HCT116 (cell line): ENCODE data around the gene KCNQ4. TPM values are rescaled to one million over a fixed set of nuclear protein-coding genes. Genes with fewer than 3 reads are reported as not detected.

Source experiments
- ATAC-seq: fragments of 200-7000 bp; cut with Tn5 transposase; 2 replicates; pipeline ENCODE4 v1.9.1; 2020; ENCODE audit warnings: mild to moderate bottlenecking, moderate library complexity
- BruUV-seq: library from RNA; stranded (reverse); fragments of 400-500 nt; replicated peaks from 2 replicates; lab custom pipeline; 2021; lab: Mats Ljungman, UMichigan
- CTCF ChIA-PET: fragments of 300-600 bp; sonication (Branson Sonifier 250); formaldehyde crosslinking; loops from one replicate; lab custom pipeline; 2021; ENCODE audit warnings: antibody characterized with exemption; lab: Charles Lee
- POLR2A ChIA-PET: fragments of 300-600, 350-600 bp; sonication (Branson Sonifier 250); formaldehyde crosslinking; loops from one replicate; lab custom pipeline; 2021; ENCODE audit warnings: antibody characterized with exemption; lab: Charles Lee
- RAD21 ChIA-PET, 2 experiments: fragments of 300-600 bp; sonication (Branson Sonifier 250); formaldehyde crosslinking; loops; one replicate each; lab custom pipeline; 2023; ENCODE audit warnings: low total read pairs in 2 of 2; ENCODE audit not compliant: uncharacterized antibody in 2 of 2, unreplicated experiment in 2 of 2, low non-redundant PET in 1 of 2; lab: Charles Lee
- DNase-seq: peaks from one replicate; pipeline ENCODE4 v3.0.0-alpha.2; 2010; ENCODE audit warnings: low read depth, low spot score
- H2AFZ ChIP-seq: fragments of 200-600 bp; shearing (Covaris generic), sonication (generic); 2 replicates; pipeline ENCODE4 v1.6.1; 2017; ENCODE audit warnings: low read depth, mixed run types, mixed read lengths, antibody characterized with exemption, low read length; ENCODE audit not compliant: poor library complexity, severe bottlenecking
- H3K27ac ChIP-seq: 2 replicates; pipeline ENCODE4 v1.5.1; 2012; ENCODE audit warnings: low read depth, low read length
- H3K27me3 ChIP-seq: fragments of 200-600 bp; sonication (generic); 2 replicates; pipeline ENCODE4 v1.6.1; 2016; ENCODE audit warnings: mixed run types, low read length, mixed read lengths; ENCODE audit not compliant: insufficient read depth
- H3K36me3 ChIP-seq, 2 experiments: fragments of 200-500 bp in 1 of 2; fragments of 200-600 bp in 1 of 2; sonication (Bioruptor generic) in 1 of 2; sonication (generic) in 1 of 2; 2 replicates each; pipeline versions ENCODE4 v1.5.1 to v1.6.1; 2014 to 2016; ENCODE audit warnings: low read length in 2 of 2, inconsistent platforms in 1 of 2, mixed read lengths in 1 of 2, mixed run types in 1 of 2; ENCODE audit not compliant: insufficient read depth in 2 of 2, control insufficient read depth in 1 of 2
- H3K4me1 ChIP-seq, 2 experiments: fragments of 200-600 bp in 1 of 2; sonication (generic) in 1 of 2; 2 replicates each; pipeline versions ENCODE4 v1.5.1 to v1.6.1; 2012 to 2017; ENCODE audit warnings: low read length in 2 of 2, inconsistent platforms in 1 of 2, mild to moderate bottlenecking in 1 of 2, mixed read lengths in 1 of 2, mixed run types in 1 of 2, moderate library complexity in 1 of 2; ENCODE audit not compliant: insufficient read depth in 2 of 2, control insufficient read depth in 1 of 2
- H3K4me2 ChIP-seq: fragments of 200-600 bp; sonication (generic); 2 replicates; pipeline ENCODE4 v1.6.1; 2017; ENCODE audit warnings: mixed run types, low read length, mixed read lengths
- H3K4me3 ChIP-seq, 2 experiments: fragments of 200-600 bp in 1 of 2; sonication (generic) in 1 of 2; replicated peaks in 1 of 2; 2 replicates each; pipeline ENCODE4 v1.5.1; 2011 to 2016; ENCODE audit warnings: low read length in 2 of 2, control low read depth in 1 of 2, low read depth in 1 of 2, mild to moderate bottlenecking in 1 of 2, mixed read lengths in 1 of 2, mixed run types in 1 of 2
- H3K79me2 ChIP-seq: fragments of 200-600 bp; sonication (generic); 2 replicates; pipeline ENCODE4 v1.6.1; 2017; ENCODE audit warnings: mild to moderate bottlenecking, mixed run types, low read length, moderate library complexity, mixed read lengths; ENCODE audit not compliant: insufficient read depth
- H3K9ac ChIP-seq: fragments of 200-600 bp; sonication (generic); 2 replicates; pipeline ENCODE4 v1.6.1; 2016; ENCODE audit warnings: low read length, mixed read lengths
- H3K9me2 ChIP-seq: fragments of 200-600 bp; sonication (generic), shearing (Covaris generic); 2 replicates; pipeline ENCODE4 v1.6.1; 2017; ENCODE audit warnings: mixed run types, mild to moderate bottlenecking, moderate library complexity; ENCODE audit not compliant: insufficient read depth
- H3K9me3 ChIP-seq, 2 experiments: fragments of 200-500 bp in 1 of 2; fragments of 200-600 bp in 1 of 2; sonication (Bioruptor generic) in 1 of 2; sonication (generic) in 1 of 2; 2 replicates each; pipeline ENCODE4 v1.6.1; 2014 to 2017; ENCODE audit warnings: low read length in 2 of 2, mixed read lengths in 2 of 2, inconsistent platforms in 1 of 2, low read depth in 1 of 2, mild to moderate bottlenecking in 1 of 2, mixed run types in 1 of 2, moderate library complexity in 1 of 2; ENCODE audit not compliant: control insufficient read depth in 1 of 2, insufficient read depth in 1 of 2
- H4K20me1 ChIP-seq: fragments of 200-600 bp; sonication (generic), shearing (Covaris generic); 2 replicates; pipeline ENCODE4 v1.6.1; 2017; ENCODE audit warnings: mixed run types, mild to moderate bottlenecking, moderate library complexity; ENCODE audit not compliant: insufficient read depth
- CBX3 ChIP-seq: IDR thresholded peaks from 2 replicates; pipeline ENCODE4 v1.6.1; 2012; ENCODE audit warnings: low read depth
- FOSL1 ChIP-seq: IDR thresholded peaks from 2 replicates; pipeline ENCODE4 v1.6.1; 2012; ENCODE audit warnings: low read depth
- JUND ChIP-seq: IDR thresholded peaks from 2 replicates; pipeline ENCODE4 v1.6.1; 2012
- POLR2AphosphoS5 ChIP-seq: IDR thresholded peaks from 2 replicates; pipeline ENCODE4 v1.6.1; 2011; ENCODE audit warnings: mild to moderate bottlenecking, low read depth, low read length, moderate library complexity
- RAD21 ChIP-seq: IDR thresholded peaks from 2 replicates; pipeline ENCODE4 v1.6.1; 2012; ENCODE audit warnings: low read depth, mild to moderate bottlenecking
- TCF7L2 ChIP-seq: IDR thresholded peaks from 2 replicates; pipeline ENCODE4 v1.7.0; 2011; ENCODE audit warnings: borderline replicate concordance, inconsistent platforms; ENCODE audit not compliant: insufficient read depth, insufficient read length; ENCODE audit errors: extremely low read depth
- ZBTB33 ChIP-seq: IDR thresholded peaks from 2 replicates; pipeline ENCODE4 v1.6.1; 2011; ENCODE audit warnings: mild to moderate bottlenecking, low read length, moderate library complexity; ENCODE audit not compliant: insufficient replicate concordance; ENCODE audit errors: extremely low read depth
- intact Hi-C: fragments of 100-400 bp; cut with micrococcal nuclease; formaldehyde crosslinking; loops from 2 replicates; pipeline ENCODE4 v1.10.0; 2022
- total RNA-seq: library from RNA; stranded (reverse); gene quantifications from one replicate; pipeline ENCODE4 v1.2.1, GENCODE V29; 2021; ENCODE audit not compliant: unreplicated experiment
- TF ChIP-seq, protein P1 (sequence below): IDR thresholded peaks from 2 replicates; pipeline ENCODE4 v1.6.1; 2012; ENCODE audit warnings: low read depth

The KCNQ4 gene
- total RNA-seq, 1 experiment from 2014 or later: 4.1 TPM

DNA sequence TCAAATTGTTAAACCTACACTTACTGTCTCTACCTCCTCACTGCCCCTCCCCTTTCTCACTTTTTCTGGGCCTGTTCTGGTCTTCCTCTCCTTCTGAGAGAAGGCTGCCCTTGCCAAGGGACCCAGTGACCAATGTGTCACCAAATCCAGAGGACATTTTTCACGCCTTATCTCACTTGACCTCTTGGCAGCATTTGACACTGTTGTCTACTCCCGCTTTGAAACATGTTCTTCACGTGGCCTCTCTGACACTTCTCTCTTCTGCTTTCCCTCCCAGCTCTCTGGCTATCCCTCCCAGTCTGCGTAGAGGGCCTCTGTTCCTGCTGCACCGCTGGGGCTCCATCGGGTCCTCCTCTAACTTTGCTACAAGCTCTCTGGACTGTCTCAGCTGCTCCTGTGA lies 25.3 kb downstream of the KCNQ4 start:
- RAD21 ChIA-PET: no interaction called here
- intact Hi-C loops: no loop called here
- BruUV-seq: no TSS peak
- H3K9me2 ChIP-seq: no peaks in the 10 kb centered on the region
- H3K9ac ChIP-seq: no peak overlapping the region
- H3K79me2 ChIP-seq: no peaks in the 10 kb centered on the region
- H3K27ac ChIP-seq: no peak overlapping the region
- no peaks in the 10 kb centered on the region for H3K9me3 ChIP-seq
- no peak for TF ChIP-seq ZBTB33
- TF ChIP-seq RAD21: no peak
- no peak for TF ChIP-seq TCF7L2
- TF ChIP-seq CBX3: no peak
- TF ChIP-seq FOSL1: no peak
- TF ChIP-seq, protein P1, sequence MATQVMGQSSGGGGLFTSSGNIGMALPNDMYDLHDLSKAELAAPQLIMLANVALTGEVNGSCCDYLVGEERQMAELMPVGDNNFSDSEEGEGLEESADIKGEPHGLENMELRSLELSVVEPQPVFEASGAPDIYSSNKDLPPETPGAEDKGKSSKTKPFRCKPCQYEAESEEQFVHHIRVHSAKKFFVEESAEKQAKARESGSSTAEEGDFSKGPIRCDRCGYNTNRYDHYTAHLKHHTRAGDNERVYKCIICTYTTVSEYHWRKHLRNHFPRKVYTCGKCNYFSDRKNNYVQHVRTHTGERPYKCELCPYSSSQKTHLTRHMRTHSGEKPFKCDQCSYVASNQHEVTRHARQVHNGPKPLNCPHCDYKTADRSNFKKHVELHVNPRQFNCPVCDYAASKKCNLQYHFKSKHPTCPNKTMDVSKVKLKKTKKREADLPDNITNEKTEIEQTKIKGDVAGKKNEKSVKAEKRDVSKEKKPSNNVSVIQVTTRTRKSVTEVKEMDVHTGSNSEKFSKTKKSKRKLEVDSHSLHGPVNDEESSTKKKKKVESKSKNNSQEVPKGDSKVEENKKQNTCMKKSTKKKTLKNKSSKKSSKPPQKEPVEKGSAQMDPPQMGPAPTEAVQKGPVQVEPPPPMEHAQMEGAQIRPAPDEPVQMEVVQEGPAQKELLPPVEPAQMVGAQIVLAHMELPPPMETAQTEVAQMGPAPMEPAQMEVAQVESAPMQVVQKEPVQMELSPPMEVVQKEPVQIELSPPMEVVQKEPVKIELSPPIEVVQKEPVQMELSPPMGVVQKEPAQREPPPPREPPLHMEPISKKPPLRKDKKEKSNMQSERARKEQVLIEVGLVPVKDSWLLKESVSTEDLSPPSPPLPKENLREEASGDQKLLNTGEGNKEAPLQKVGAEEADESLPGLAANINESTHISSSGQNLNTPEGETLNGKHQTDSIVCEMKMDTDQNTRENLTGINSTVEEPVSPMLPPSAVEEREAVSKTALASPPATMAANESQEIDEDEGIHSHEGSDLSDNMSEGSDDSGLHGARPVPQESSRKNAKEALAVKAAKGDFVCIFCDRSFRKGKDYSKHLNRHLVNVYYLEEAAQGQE: no peak
- no peak for TF ChIP-seq POLR2AphosphoS5
- TF ChIP-seq JUND: no peak
- no peaks in the 10 kb centered on the region for H3K27me3 ChIP-seq
- no peak for ATAC-seq
- CTCF ChIA-PET: no interaction called here
- POLR2A ChIA-PET: no interaction called here
- H4K20me1 ChIP-seq: no peaks in the 10 kb centered on the region
- no peak for DNase-seq
- no peak overlapping the region for H3K4me2 ChIP-seq
- H3K4me1 ChIP-seq: peaks cover 0 to under 1% of the 10 kb centered on the region in 2 experiments; a peak in 1 of 4 replicates
- H3K4me3 ChIP-seq: no peak overlapping the region
- no peaks in the 10 kb centered on the region for H3K36me3 ChIP-seq
- no peak overlapping the region for H2AFZ ChIP-seq
